GM12878 (cell line): ENCODE data around the gene NPAS2. TPM values are rescaled to one million over a fixed set of nuclear protein-coding genes. Genes with fewer than 3 reads are reported as not detected.

ENCODE experiments used
- ATAC-seq: fragments of 200-7000 bp; cut with Tn5 transposase; 3 replicates; pipeline ENCODE4 v1.9.1; 2020; ENCODE audit warnings: mild to moderate bottlenecking, moderate library complexity
- BruUV-seq: library from RNA; stranded (reverse); fragments of 400-500 nt; replicated peaks from 2 replicates; lab custom pipeline; 2021; lab: Mats Ljungman, UMichigan
- CTCF ChIA-PET: fragments of 300-600 bp; sonication (Branson Sonifier 250); formaldehyde crosslinking; extraction: SDS; loops from one replicate; lab custom pipeline; 2021; ENCODE audit warnings: inconsistent platforms; lab: Yijun Ruan, JAX
- POLR2A ChIA-PET: fragments of 350-600 bp; formaldehyde crosslinking; extraction: SDS; loops from one replicate; lab custom pipeline; 2021; ENCODE audit warnings: inconsistent platforms; lab: Charles Lee
- RAD21 ChIA-PET: fragments of 300-600 bp; sonication (Branson Sonifier 250); formaldehyde crosslinking; loops from one replicate; lab custom pipeline; 2023; ENCODE audit warnings: antibody characterized with exemption; ENCODE audit not compliant: unreplicated experiment; lab: Charles Lee
- SMC1A ChIA-PET: fragments of 300-600 bp; sonication (Branson Sonifier 250); formaldehyde crosslinking; loops from one replicate; lab custom pipeline; 2023; ENCODE audit not compliant: unreplicated experiment, uncharacterized antibody; lab: Charles Lee
- DNase-seq: peaks from one replicate; pipeline ENCODE4 v3.0.0-alpha.2; 2011; ENCODE audit warnings: low read depth, low spot score
- FAIRE-seq: peaks from 3 replicates; lab custom pipeline; 2011; peaks lifted over from hg19 to GRCh38; lab: Jason Lieb, UNC
- H2AFZ ChIP-seq: 2 replicates; pipeline ENCODE4 v1.6.0; 2011; ENCODE audit warnings: low read depth, low read length, control low read depth; ENCODE audit not compliant: control insufficient read depth
- H3K27ac ChIP-seq: 2 replicates; pipeline ENCODE4 v1.5.1; 2011; ENCODE audit warnings: control low read depth; ENCODE audit not compliant: control insufficient read depth, insufficient read depth
- H3K27me3 ChIP-seq, 2 experiments: replicated peaks in 1 of 2; 2 replicates each; pipeline versions ENCODE4 v1.6.0 to v1.6.1; 2011; ENCODE audit warnings: low read length in 1 of 2; ENCODE audit not compliant: control insufficient read depth in 2 of 2, insufficient read depth in 2 of 2
- H3K36me3 ChIP-seq, 2 experiments: 2 replicates each; pipeline ENCODE4 v1.5.1; 2011; ENCODE audit warnings: low read length in 1 of 2; ENCODE audit not compliant: control insufficient read depth in 2 of 2, insufficient read depth in 2 of 2
- H3K4me1 ChIP-seq: 2 replicates; pipeline ENCODE4 v1.6.1; 2011; ENCODE audit warnings: mild to moderate bottlenecking, low read length, moderate library complexity, mixed read lengths; ENCODE audit not compliant: control insufficient read depth, insufficient read depth
- H3K4me2 ChIP-seq: 2 replicates; pipeline ENCODE4 v1.6.0; 2011; ENCODE audit warnings: control low read depth; ENCODE audit not compliant: control insufficient read depth, insufficient read depth
- H3K4me3 ChIP-seq: fragments of 200-600 bp; sonication (generic); 2 replicates; pipeline ENCODE4 v1.5.1; 2016
- H3K79me2 ChIP-seq: 2 replicates; pipeline ENCODE4 v1.6.0; 2011; ENCODE audit warnings: low read length; ENCODE audit not compliant: control insufficient read depth, insufficient read depth
- H3K9ac ChIP-seq: 2 replicates; pipeline ENCODE4 v1.8.0; 2011; ENCODE audit warnings: low read length, control low read depth, mixed read lengths; ENCODE audit not compliant: control insufficient read depth, insufficient read depth
- H3K9me3 ChIP-seq: replicated peaks from 3 replicates; pipeline ENCODE4 v1.5.1; 2011; ENCODE audit warnings: mild to moderate bottlenecking, low read length; ENCODE audit not compliant: control insufficient read depth, insufficient read depth
- H4K20me1 ChIP-seq: 2 replicates; pipeline ENCODE4 v1.6.0; 2011; ENCODE audit not compliant: control insufficient read depth, insufficient read depth
- ASH2L ChIP-seq: fragments of 300-600, 200-600 bp; sonication (generic); IDR thresholded peaks from 2 replicates; pipeline ENCODE4 v1.6.1; 2017; ENCODE audit warnings: low read depth, mild to moderate bottlenecking, borderline replicate concordance
- FOXM1 ChIP-seq: IDR thresholded peaks from 2 replicates; pipeline ENCODE4 v1.6.1; 2012; ENCODE audit warnings: low read depth, mild to moderate bottlenecking, inconsistent platforms, low read length, moderate library complexity
- HCFC1 ChIP-seq: fragments of 150-350 bp; IDR thresholded peaks from 2 replicates; pipeline ENCODE4 v1.6.1; 2014; ENCODE audit warnings: low read length
- HDGF ChIP-seq: fragments of 450-650 bp; IDR thresholded peaks from 2 replicates; pipeline ENCODE4 v1.6.1; 2016; ENCODE audit warnings: antibody characterized with exemption
- JUND ChIP-seq: IDR thresholded peaks from 2 replicates; pipeline ENCODE4 v1.6.1; 2012; ENCODE audit warnings: low read depth, mild to moderate bottlenecking, low read length, improper control_type of control experiment, moderate library complexity
- MLLT1 ChIP-seq: fragments of 450-650 bp; IDR thresholded peaks from 2 replicates; pipeline ENCODE4 v1.6.1; 2016; ENCODE audit warnings: mild to moderate bottlenecking
- SMC3 ChIP-seq: IDR thresholded peaks from 2 replicates; pipeline ENCODE4 v1.6.1; 2011; ENCODE audit warnings: low read length, improper control_type of control experiment, borderline replicate concordance
- SP1 ChIP-seq: IDR thresholded peaks from one replicate; pipeline ENCODE4 v1.6.1; 2011; ENCODE audit warnings: low read depth, low read length
- TARDBP ChIP-seq: IDR thresholded peaks from 2 replicates; pipeline ENCODE4 v1.6.1; 2016; ENCODE audit warnings: borderline replicate concordance
- WGBS: methylation state at CpG from one replicate; pipeline ENCODE4 v1.1.6; 2016; ENCODE audit warnings: low lambda C conversion rate; ENCODE audit not compliant: insufficient replicate concordance, insufficient coverage; ENCODE audit errors: missing lambda C conversion rate; 5-methylcytosine and 5-hydroxymethylcytosine counted together
- in situ Hi-C: fragments of 300-500 bp; cut with MboI; formaldehyde crosslinking; loops from 9 replicates; pipeline ENCODE4 v1.14.3; 2018; ENCODE audit warnings: mixed read lengths
- intact Hi-C: fragments of 100-400 bp; cut with micrococcal nuclease; formaldehyde crosslinking; loops from one replicate; pipeline ENCODE4 v1.14.2; 2022; ENCODE audit not compliant: unreplicated experiment
- polyA plus RNA-seq, 11 experiments: library from polyadenylated mRNA; depleted of rRNA in 4 of 11; unstranded in 6 of 11; stranded (reverse) in 5 of 11; fragments of >200 nt; fragmentation: Nextera tagmentation in 4 of 11; fragmentation: Illumina TruSeq in 1 of 11; extraction: Ambion mirVana in 4 of 11; extraction: Trizol in 1 of 11; gene quantifications; 1 replicate in 1 of 11; 2 replicates in 10 of 11; pipeline versions ENCODE4 v1.2.1 to v1.2.3, GENCODE V29; 2011 to 2016; ENCODE audit warnings: inconsistent platforms in 2 of 11, missing spikeins in 2 of 11, low read depth in 1 of 11
- total RNA-seq, 4 experiments: library from RNA; depleted of rRNA in 3 of 4; stranded (reverse); fragments of >200 nt in 3 of 4; fragmentation: Illumina TruSeq in 1 of 4; extraction: Trizol in 1 of 4; gene quantifications; 2 replicates each; pipeline versions ENCODE4 v1.2.1 to v1.2.3, GENCODE V29; 2013 to 2021
- TF ChIP-seq, protein P1 (sequence below): IDR thresholded peaks from 2 replicates; pipeline ENCODE4 v1.6.1; 2011; ENCODE audit warnings: low read depth, low read length, improper control_type of control experiment, borderline replicate concordance
- TF ChIP-seq, protein P2 (sequence below): fragments of 450-650 bp; formaldehyde crosslinking; IDR thresholded peaks from 2 replicates; pipeline ENCODE4 v1.4.0; 2020; ENCODE audit warnings: mild to moderate bottlenecking, moderate library complexity

NPAS2 gene
- total and polyA plus RNA-seq, 10 of the 15 experiments (the other 5 are each of a cell fraction or from before 2014, with no cell fraction given) = 0.08 TPM; not detected in 9

DNA sequence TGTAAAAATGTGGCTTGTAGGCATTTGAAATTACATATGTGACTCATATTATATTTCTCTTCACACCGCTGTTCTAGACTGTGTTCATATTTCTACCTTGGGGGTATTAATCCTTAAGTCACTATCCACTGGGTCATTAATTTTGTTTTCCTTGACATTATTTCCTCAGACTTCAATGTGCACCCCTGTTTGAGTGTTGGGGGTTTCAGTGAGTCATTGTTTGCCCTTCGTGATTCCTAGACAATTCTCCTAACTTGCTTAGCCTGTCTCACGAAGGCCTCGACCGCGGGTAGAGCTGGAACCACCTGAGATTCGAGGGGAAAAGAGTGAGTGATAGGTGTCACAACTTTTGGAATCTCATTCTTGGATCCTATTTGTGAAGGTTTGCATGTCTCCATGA, 35.1 kb downstream of the NPAS2 start (continued):
- TF ChIP-seq MLLT1 (no peak), HCFC1 (no peak)

DNA sequence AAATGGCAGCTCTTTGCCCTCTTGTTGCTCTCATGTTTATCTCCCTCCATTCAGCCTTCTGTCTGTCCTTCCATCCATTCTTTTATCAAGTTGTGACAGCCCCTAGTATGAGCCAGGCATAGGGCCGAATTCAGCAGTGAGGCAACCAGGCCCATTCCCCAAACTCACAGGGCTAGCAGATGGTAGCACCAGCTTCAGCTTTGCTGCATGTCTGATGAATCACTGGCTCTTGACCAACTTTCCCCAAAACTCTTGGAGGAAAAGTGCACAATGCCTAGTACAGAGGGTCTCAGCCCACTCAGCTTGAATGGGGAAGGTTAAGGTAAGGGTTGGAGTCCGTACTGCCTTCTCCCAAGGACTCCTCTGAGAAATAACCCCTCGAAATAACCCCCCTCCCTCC, 35.7 kb downstream of the NPAS2 start:
- FAIRE-seq (no peak), DNase-seq (no peak), ATAC-seq (no peak)
- intact Hi-C loops (no loop called here), in situ Hi-C loops (no loop called here)
- H2AFZ ChIP-seq = no peak overlapping the region
- no peak overlapping the region for H3K4me3 ChIP-seq
- H3K27me3 ChIP-seq = peaks cover 0 to 3% of the 10 kb centered on the region in 2 experiments; a peak in 2 of 4 replicates
- no peaks in the 10 kb centered on the region for H3K79me2 ChIP-seq
- ChIA-PET RAD21 (no interaction called here), POLR2A (no interaction called here), SMC1A (no interaction called here), CTCF (no interaction called here)
- BruUV-seq = no TSS peak
- H3K4me2 ChIP-seq = no peak overlapping the region
- TF ChIP-seq JUND (no peak), TARDBP (no peak), SP1 (no peak), SMC3 (no peak), FOXM1 (no peak), HDGF (no peak), ASH2L (no peak)
- TF ChIP-seq, protein P1, sequence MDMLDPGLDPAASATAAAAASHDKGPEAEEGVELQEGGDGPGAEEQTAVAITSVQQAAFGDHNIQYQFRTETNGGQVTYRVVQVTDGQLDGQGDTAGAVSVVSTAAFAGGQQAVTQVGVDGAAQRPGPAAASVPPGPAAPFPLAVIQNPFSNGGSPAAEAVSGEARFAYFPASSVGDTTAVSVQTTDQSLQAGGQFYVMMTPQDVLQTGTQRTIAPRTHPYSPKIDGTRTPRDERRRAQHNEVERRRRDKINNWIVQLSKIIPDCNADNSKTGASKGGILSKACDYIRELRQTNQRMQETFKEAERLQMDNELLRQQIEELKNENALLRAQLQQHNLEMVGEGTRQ = no peak
- TF ChIP-seq, protein P2, sequence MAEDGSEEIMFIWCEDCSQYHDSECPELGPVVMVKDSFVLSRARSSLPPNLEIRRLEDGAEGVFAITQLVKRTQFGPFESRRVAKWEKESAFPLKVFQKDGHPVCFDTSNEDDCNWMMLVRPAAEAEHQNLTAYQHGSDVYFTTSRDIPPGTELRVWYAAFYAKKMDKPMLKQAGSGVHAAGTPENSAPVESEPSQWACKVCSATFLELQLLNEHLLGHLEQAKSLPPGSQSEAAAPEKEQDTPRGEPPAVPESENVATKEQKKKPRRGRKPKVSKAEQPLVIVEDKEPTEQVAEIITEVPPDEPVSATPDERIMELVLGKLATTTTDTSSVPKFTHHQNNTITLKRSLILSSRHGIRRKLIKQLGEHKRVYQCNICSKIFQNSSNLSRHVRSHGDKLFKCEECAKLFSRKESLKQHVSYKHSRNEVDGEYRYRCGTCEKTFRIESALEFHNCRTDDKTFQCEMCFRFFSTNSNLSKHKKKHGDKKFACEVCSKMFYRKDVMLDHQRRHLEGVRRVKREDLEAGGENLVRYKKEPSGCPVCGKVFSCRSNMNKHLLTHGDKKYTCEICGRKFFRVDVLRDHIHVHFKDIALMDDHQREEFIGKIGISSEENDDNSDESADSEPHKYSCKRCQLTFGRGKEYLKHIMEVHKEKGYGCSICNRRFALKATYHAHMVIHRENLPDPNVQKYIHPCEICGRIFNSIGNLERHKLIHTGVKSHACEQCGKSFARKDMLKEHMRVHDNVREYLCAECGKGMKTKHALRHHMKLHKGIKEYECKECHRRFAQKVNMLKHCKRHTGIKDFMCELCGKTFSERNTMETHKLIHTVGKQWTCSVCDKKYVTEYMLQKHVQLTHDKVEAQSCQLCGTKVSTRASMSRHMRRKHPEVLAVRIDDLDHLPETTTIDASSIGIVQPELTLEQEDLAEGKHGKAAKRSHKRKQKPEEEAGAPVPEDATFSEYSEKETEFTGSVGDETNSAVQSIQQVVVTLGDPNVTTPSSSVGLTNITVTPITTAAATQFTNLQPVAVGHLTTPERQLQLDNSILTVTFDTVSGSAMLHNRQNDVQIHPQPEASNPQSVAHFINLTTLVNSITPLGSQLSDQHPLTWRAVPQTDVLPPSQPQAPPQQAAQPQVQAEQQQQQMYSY (CRISPR knock-in tag) = no peak
- H3K9me3 ChIP-seq = no peaks in the 10 kb centered on the region
- H4K20me1 ChIP-seq = no peaks in the 10 kb centered on the region
- H3K27ac ChIP-seq = no peak overlapping the region
- no peaks in the 10 kb centered on the region for H3K4me1 ChIP-seq
- 23% methylated on average over 3 of the region's 3 CpGs for WGBS
- H3K9ac ChIP-seq = no peak overlapping the region
- H3K36me3 ChIP-seq = no peaks in the 10 kb centered on the region
